ENCODE results near the gene EIF5.
"Not testable (repeated sequence)": the region's sequence is repeated elsewhere in the genome, so short reads cannot be mapped to it uniquely, and the experiment has no call there.

EIF5 gene

DNA sequence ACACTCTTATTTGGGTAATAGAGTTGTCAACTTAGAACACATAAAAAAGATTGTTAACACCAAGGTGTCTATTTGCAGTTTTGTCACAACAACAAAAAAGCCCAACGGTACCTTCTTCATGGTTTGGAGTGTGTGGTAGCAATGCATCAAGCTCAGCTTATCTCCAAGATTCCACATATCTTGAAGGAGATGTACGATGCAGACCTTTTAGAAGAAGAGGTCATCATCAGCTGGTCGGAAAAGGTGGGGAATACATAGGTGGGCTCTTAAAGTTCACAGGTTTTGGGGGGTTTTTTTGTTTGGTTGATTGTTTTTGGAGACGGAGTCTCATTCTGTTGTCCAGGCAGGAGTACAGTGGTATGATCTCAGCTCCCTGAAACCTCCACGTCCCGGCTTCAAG, 5.5 kb downstream of the EIF5 start:
- DNase-seq, result no peak

GRCh38 chr14:103340480-103341212, 6.6 kb downstream of the EIF5 start:
- DNase-seq, result no peak

GRCh38 chr14:103341250-103342129, 7.5 kb downstream of the EIF5 start:
- DNase-seq, result no peak

GRCh38 chr14:103343164-103343879, 9.3 kb downstream of the EIF5 start:
- DNase-seq, result no peak

GRCh38 chr14:103343905-103344797, 10.1 kb downstream of the EIF5 start:
- DNase-seq, result no peak

GRCh38 chr14:103346286-103346685, 12.2 kb downstream of the EIF5 start:
- no peak for DNase-seq

DNA sequence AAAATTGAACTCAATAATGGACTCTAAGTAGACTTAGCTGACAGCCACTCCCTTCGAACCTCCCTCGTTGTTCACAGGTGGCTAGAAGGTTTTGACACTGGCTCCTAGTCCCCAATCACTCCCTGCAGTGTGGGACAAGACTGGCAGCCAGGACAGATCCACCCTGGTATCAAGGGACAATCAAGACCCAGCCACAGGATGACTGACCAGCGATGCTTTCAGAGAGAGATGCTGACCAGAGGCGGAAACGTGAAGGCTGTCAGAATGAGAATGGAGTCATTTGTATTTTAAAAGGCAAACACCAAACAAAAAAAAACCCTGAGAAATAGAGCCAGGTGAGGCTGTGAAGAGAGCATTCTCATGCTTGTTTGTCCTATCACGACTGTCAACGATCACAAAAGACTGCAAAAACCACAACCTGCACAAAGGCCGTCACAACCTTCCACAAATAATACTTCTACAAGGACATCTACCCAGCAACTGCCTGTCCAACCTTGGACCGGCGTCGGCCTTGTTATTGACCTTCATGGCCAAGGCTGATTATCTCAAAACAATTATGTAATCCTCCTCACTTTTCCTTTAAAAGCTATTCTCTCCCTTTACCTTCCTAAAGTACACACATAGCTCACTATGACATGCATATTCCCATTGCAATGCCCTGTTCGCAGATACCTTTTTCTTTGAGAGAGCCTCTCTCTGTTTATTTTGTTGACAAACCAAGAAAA, 13.2 kb downstream of the EIF5 start:
- no peak for DNase-seq

- DNase-seq, result no peak
Measured at GRCh38 chr14:103348154-103348553, 14.1 kb downstream of the EIF5 start.

DNA sequence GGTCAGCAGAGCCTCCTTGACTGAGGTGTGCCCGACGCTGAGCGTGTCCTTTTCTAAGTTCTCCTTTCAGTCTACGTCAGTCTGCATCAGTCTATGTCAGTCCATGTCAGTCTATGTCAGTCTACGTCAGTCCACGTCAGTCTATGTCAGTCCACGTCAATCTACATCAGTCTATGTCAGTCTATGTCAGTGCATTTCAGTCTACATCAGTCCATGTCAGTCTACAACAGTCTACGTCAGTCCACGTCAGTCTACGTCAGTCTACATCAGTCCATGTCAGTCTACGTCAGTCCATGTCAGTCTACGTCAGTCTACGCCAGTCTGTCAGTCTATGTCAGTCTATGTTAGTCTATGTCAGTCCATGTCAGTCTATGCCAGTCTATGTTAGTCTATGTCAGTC, 15.9 kb downstream of the EIF5 start:
- no peak for DNase-seq

GRCh38 chr14:103353362-103353761, 19.3 kb downstream of the EIF5 start:
- DNase-seq, result no peak

GRCh38 chr14:103354141-103354540, 20.1 kb downstream of the EIF5 start:
- DNase-seq, result no peak

DNA sequence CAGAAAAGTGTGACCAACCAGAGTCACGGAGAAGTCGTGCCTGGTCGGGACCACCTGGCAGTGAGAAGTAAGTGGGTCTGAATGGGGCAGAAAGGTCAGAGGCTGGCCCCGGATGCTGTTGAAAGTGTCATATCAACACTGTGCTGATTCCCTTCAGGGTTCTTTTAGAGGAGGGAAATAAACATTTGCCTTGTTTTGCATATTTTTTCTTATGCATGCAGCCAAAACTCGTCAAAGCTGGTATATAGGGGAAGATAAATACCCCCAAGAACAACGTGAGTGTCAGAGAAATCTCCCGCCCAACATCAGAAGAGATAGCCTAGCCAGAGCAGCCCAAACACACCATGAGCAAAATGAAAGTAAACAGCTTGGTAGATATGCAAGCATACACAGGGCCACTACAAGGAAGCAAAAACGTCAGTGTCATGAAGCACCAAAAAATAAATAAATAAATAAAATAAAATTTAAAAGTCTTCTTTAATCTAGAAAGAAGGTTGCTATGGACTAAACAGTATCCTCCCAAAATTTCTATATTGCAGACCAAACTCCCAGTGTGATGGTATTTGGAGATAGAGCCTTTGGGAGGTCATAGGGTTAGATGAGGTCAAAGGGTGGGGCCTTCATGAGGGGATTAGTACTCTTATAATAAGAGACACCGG, 22.1 kb downstream of the EIF5 start:
- no peak for DNase-seq

- not testable (repeated sequence) for DNase-seq
Measured at GRCh38 chr14:103357552-103357951, 23.5 kb downstream of the EIF5 start.

- DNase-seq, result no peak
Measured at GRCh38 chr14:103360548-103360947, 26.5 kb downstream of the EIF5 start.

DNA sequence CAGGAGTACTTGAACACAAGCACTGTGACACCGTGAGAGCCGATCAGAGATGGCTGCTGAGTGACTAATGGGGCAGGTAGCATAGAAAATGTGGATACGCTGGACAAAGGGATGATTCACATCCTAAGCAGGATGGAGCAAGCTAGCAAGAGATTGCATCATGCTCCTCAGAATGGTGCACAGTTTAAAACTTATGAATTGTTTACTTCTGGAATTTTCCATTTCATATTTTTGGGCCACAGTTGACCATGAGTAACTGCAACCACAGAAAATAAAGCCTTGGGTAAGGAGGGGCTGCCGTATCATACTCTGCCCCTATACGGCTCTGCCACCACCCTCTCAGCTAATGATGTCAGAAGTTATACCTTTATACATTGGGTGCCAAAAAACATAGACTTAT, 27.8 kb downstream of the EIF5 start:
- no peak for DNase-seq

- no peak for DNase-seq
Measured at GRCh38 chr14:103362780-103363179, 28.7 kb downstream of the EIF5 start.

- no peak for DNase-seq
Measured at GRCh38 chr14:103366741-103367140, 32.7 kb downstream of the EIF5 start.

DNA sequence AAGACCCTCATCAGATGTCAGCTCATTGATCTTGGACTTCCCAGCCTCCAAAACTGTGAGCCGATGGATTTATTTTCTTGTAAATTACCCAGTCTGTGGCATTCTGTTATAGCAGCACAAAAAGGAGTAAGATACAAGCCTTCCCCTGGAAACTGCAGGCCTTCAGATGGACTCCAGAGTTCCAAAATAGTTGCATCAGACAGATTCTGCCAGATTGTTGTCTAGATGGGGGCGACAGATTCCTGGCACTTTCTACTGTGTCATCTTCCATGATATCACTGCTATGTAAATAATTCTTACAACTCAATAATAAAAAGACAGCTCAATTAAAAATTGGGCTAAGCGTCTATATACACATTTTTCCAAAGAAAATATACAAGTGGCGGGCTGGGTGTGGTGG, 34.0 kb downstream of the EIF5 start:
- no peak for DNase-seq

- DNase-seq, result no peak
Measured at GRCh38 chr14:103370087-103370486, 36.0 kb downstream of the EIF5 start.

- no peak for DNase-seq
Measured at GRCh38 chr14:103372017-103372416, 38.0 kb downstream of the EIF5 start.

All from stimulated activated CD4-positive, alpha-beta T cell treated with anti-CD3 and anti-CD28 coated beads, Interleukin-4, amount 100 ng/mL, for 1 hour (primary cell).